Loucy (cell line): Measurements from ENCODE around the gene MLF2.

Experiments used
- EZH2phosphoT487 ChIP-seq: fragments of 200-600 bp; IDR thresholded peaks from 2 replicates; pipeline ENCODE4 v1.6.1; 2018; ENCODE audit warnings: antibody characterized with exemption, mild to moderate bottlenecking, moderate library complexity, borderline replicate concordance
- TF ChIP-seq, protein P1 (sequence below): fragments of 200-600 bp; sonication (generic); conservative IDR thresholded peaks from 2 replicates; pipeline ENCODE4 v1.5.1; 2014; ENCODE audit warnings: mild to moderate bottlenecking, antibody characterized with exemption, low read length

DNA sequence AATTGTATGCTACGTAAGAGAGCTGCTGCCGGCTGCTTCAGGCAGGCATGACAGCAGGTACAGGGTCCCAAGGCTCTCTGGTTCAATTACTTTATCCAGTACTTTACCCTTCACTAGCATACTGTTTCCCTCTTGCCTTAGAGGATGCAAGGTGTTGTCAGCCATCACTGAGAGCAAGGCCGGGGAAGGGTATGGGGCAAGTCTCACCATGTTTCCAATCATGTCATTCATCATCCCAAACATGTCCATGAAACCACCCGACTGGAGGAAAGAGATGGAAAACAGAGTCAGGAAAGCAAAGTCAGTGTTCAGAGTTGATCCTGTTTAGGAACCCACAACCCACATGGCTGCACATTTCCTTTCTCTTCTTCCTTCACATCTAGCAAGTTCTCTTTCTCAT, 2.4 kb downstream of the MLF2 start:
- TF ChIP-seq, protein P1, sequence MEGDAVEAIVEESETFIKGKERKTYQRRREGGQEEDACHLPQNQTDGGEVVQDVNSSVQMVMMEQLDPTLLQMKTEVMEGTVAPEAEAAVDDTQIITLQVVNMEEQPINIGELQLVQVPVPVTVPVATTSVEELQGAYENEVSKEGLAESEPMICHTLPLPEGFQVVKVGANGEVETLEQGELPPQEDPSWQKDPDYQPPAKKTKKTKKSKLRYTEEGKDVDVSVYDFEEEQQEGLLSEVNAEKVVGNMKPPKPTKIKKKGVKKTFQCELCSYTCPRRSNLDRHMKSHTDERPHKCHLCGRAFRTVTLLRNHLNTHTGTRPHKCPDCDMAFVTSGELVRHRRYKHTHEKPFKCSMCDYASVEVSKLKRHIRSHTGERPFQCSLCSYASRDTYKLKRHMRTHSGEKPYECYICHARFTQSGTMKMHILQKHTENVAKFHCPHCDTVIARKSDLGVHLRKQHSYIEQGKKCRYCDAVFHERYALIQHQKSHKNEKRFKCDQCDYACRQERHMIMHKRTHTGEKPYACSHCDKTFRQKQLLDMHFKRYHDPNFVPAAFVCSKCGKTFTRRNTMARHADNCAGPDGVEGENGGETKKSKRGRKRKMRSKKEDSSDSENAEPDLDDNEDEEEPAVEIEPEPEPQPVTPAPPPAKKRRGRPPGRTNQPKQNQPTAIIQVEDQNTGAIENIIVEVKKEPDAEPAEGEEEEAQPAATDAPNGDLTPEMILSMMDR, result no peak
- no peak for TF ChIP-seq EZH2phosphoT487
